Loucy (cell line): ENCODE measurements around the gene IGHMBP2.

ENCODE experiments used
- EZH2phosphoT487 ChIP-seq: fragments of 200-600 bp; IDR thresholded peaks from 2 replicates; pipeline ENCODE4 v1.6.1; 2018; ENCODE audit warnings: antibody characterized with exemption, mild to moderate bottlenecking, moderate library complexity, borderline replicate concordance
- TF ChIP-seq, protein P1 (sequence below): fragments of 200-600 bp; sonication (generic); conservative IDR thresholded peaks from 2 replicates; pipeline ENCODE4 v1.5.1; 2014; ENCODE audit warnings: mild to moderate bottlenecking, antibody characterized with exemption, low read length

DNA sequence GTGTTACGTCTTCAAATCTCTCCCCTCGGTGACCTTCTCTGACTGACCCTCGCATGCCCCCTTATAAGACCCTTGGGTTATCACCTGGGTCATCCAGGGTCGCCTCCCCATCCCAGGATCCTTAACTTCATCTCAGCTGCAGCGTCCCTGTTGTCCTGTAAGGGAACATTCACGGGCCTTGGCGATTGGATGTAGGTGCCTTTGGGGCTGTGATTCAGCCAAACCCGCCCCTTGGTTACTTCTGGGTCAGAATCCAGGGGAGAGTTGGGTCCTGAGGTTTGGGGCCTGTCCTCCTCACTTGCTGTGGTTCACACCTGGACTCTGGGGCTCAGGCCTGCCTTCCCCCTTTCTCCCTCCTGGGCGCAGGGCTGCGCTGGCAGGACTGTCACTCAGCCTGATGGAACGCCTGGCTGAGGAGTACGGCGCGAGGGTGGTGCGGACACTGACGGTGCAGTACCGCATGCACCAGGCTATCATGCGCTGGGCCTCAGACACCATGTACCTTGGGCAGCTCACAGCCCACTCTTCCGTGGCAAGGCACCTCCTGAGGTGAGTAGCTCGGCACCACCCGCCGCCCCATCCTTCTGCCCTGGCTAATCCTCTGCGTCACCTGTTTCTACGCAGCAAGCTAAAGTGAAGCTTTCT lies 29.4 kb downstream of the IGHMBP2 start:
- TF ChIP-seq, protein P1, sequence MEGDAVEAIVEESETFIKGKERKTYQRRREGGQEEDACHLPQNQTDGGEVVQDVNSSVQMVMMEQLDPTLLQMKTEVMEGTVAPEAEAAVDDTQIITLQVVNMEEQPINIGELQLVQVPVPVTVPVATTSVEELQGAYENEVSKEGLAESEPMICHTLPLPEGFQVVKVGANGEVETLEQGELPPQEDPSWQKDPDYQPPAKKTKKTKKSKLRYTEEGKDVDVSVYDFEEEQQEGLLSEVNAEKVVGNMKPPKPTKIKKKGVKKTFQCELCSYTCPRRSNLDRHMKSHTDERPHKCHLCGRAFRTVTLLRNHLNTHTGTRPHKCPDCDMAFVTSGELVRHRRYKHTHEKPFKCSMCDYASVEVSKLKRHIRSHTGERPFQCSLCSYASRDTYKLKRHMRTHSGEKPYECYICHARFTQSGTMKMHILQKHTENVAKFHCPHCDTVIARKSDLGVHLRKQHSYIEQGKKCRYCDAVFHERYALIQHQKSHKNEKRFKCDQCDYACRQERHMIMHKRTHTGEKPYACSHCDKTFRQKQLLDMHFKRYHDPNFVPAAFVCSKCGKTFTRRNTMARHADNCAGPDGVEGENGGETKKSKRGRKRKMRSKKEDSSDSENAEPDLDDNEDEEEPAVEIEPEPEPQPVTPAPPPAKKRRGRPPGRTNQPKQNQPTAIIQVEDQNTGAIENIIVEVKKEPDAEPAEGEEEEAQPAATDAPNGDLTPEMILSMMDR: no peak
- TF ChIP-seq EZH2phosphoT487: no peak
